Neuronal stem cell (in vitro differentiated cells): Measurements from ENCODE around the gene ABLIM2.
A peak's percentile ranks its signal among the peaks of the same experiment; 100 is the strongest.

Experiments used
- DNase-seq: peaks from one replicate; pipeline ENCODE4 v3.0.0-alpha.2; 2013; ENCODE audit warnings: low spot score
- H2AFZ ChIP-seq: one replicate; pipeline ENCODE4 v1.6.1; 2013; ENCODE audit warnings: mild to moderate bottlenecking, low read length, inconsistent platforms
- H2AK5ac ChIP-seq: 2 replicates; pipeline ENCODE4 v1.6.1; 2013; ENCODE audit warnings: low read depth, mild to moderate bottlenecking, inconsistent platforms, low read length, moderate library complexity, mixed read lengths
- H2BK120ac ChIP-seq: 2 replicates; pipeline ENCODE4 v1.6.1; 2013; ENCODE audit warnings: low read depth, mild to moderate bottlenecking, inconsistent platforms, low read length, moderate library complexity, mixed read lengths
- H2BK12ac ChIP-seq: one replicate; pipeline ENCODE4 v1.6.1; 2013; ENCODE audit warnings: low read length, inconsistent platforms
- H2BK15ac ChIP-seq: 2 replicates; pipeline ENCODE4 v1.6.1; 2013; ENCODE audit warnings: mild to moderate bottlenecking, low read length, inconsistent platforms, mixed read lengths
- H2BK5ac ChIP-seq: one replicate; pipeline ENCODE4 v1.6.1; 2013; ENCODE audit warnings: inconsistent platforms, mild to moderate bottlenecking, low read length, moderate library complexity
- H3K14ac ChIP-seq: one replicate; pipeline ENCODE4 v1.6.1; 2013; ENCODE audit warnings: low read length, inconsistent platforms
- H3K18ac ChIP-seq: 2 replicates; pipeline ENCODE4 v1.6.1; 2013; ENCODE audit warnings: low read length, inconsistent platforms
- H3K23ac ChIP-seq: 2 replicates; pipeline ENCODE4 v1.6.1; 2013; ENCODE audit warnings: low read depth, mild to moderate bottlenecking, mixed read lengths, low read length, inconsistent platforms; ENCODE audit not compliant: poor library complexity
- H3K27ac ChIP-seq: replicated peaks from 3 replicates; pipeline ENCODE4 v1.5.1; 2013; ENCODE audit warnings: low read length, inconsistent platforms
- H3K27me3 ChIP-seq, 3 experiments: 2 replicates each; pipeline ENCODE4 v1.6.1; 2013; ENCODE audit warnings: low read length in 3 of 3, mild to moderate bottlenecking in 2 of 3, inconsistent platforms in 1 of 3, low read depth in 1 of 3, mixed read lengths in 1 of 3, moderate library complexity in 1 of 3; ENCODE audit not compliant: control insufficient read depth in 3 of 3, insufficient read depth in 3 of 3
- H3K36me3 ChIP-seq, 2 donors: replicated peaks in 1 of 2; 2 replicates each; pipeline ENCODE4 v1.6.1; 2013; ENCODE audit warnings: low read length in 2 of 2; ENCODE audit not compliant: control insufficient read depth in 2 of 2, insufficient read depth in 2 of 2
- H3K4ac ChIP-seq: 2 replicates; pipeline ENCODE4 v1.6.1; 2013; ENCODE audit warnings: inconsistent platforms, mild to moderate bottlenecking, low read length, moderate library complexity
- H3K4me1 ChIP-seq, 2 donors: 1 replicate in 1 of 2; 2 replicates in 1 of 2; pipeline ENCODE4 v1.6.1; 2013; ENCODE audit warnings: low read length in 2 of 2, low read depth in 1 of 2; ENCODE audit not compliant: control insufficient read depth in 2 of 2, insufficient read depth in 1 of 2
- H3K4me2 ChIP-seq: one replicate; pipeline ENCODE4 v1.6.1; 2013; ENCODE audit warnings: mild to moderate bottlenecking, low read length, inconsistent platforms; ENCODE audit not compliant: insufficient read depth, poor library complexity, severe bottlenecking
- H3K4me3 ChIP-seq, 2 donors: 2 replicates each; pipeline ENCODE4 v1.5.1; 2013; ENCODE audit warnings: low read length in 2 of 2, mild to moderate bottlenecking in 2 of 2, inconsistent platforms in 1 of 2, moderate library complexity in 1 of 2
- H3K79me1 ChIP-seq: one replicate; pipeline ENCODE4 v1.6.1; 2013; ENCODE audit warnings: low read depth, mild to moderate bottlenecking, inconsistent platforms, low read length, moderate library complexity
- H3K9ac ChIP-seq: one replicate; pipeline ENCODE4 v1.6.1; 2013; ENCODE audit warnings: mild to moderate bottlenecking, low read depth, low read length, inconsistent platforms; ENCODE audit not compliant: poor library complexity
- H3K9me3 ChIP-seq, 2 donors: replicated peaks in 1 of 2; 2 replicates each; pipeline versions ENCODE3 to v1.6.1; 2013; ENCODE audit warnings: low read length in 2 of 2, mild to moderate bottlenecking in 2 of 2, inconsistent platforms in 1 of 2, low read depth in 1 of 2, mixed read lengths in 1 of 2, moderate library complexity in 1 of 2; ENCODE audit not compliant: control insufficient read depth in 2 of 2, insufficient read depth in 1 of 2
- H4K8ac ChIP-seq: one replicate; pipeline ENCODE4 v1.6.1; 2013; ENCODE audit warnings: low read depth, mild to moderate bottlenecking, inconsistent platforms, low read length, moderate library complexity
- H4K91ac ChIP-seq: one replicate; pipeline ENCODE4 v1.6.1; 2013; ENCODE audit warnings: low read length, low read depth, mild to moderate bottlenecking, inconsistent platforms; ENCODE audit not compliant: poor library complexity
- WGBS, 2 donors: extraction: QIAGEN DNeasy Blood & Tissue Kit; methylation state at CpG; one replicate each; pipeline ENCODE4 v1.1.7; 2013; ENCODE audit warnings: missing lambda C conversion rate in 2 of 2, mixed read lengths in 1 of 2; ENCODE audit not compliant: insufficient read length in 2 of 2, insufficient replicate concordance in 1 of 2; ENCODE audit errors: extremely low coverage in 2 of 2; 5-methylcytosine and 5-hydroxymethylcytosine counted together

Gene ABLIM2

GRCh38 chr4:8130346-8131066, 28.1 kb downstream of the ABLIM2 start:
- Histone ChIP-seq H3K9me3 (peaks cover 0 to 2% of the 10 kb centered on the region in 2 donors), H3K18ac (peak overlapping the region; percentile 57), H3K9ac (no peak overlapping the region), H2AFZ (no peak overlapping the region), H3K4me3 (no peak overlapping the region), H3K27me3 (peaks cover 0 to 44% (median 0%) of the 10 kb centered on the region in 3 experiments), H3K14ac (peak overlapping the region; percentile 42), H3K36me3 (no peaks in the 10 kb centered on the region), H3K23ac (peak overlapping the region; percentile 14), H4K91ac (no peak overlapping the region), H4K8ac (no peak overlapping the region), H2BK12ac (no peak overlapping the region), H3K4me2 (no peak overlapping the region), H3K4me1 (peaks cover 8 to 11% of the 10 kb centered on the region in 2 donors), H3K79me1 (no peaks in the 10 kb centered on the region), H2BK5ac (no peak overlapping the region), H3K27ac (no peak overlapping the region), H2AK5ac (peak overlapping the region; percentile 54), H2BK15ac (no peak overlapping the region), H3K4ac (no peak overlapping the region), H2BK120ac (no peak overlapping the region)
- no CpG with 5 or more reads among the region's 18 CpGs for WGBS, 2 donors
- no peak for DNase-seq

GRCh38 chr4:8129785-8130184, 28.8 kb downstream of the ABLIM2 start:
- peak overlapping the region; percentile 29 for H2BK5ac ChIP-seq
- H3K9ac ChIP-seq = no peak overlapping the region
- H2AFZ ChIP-seq = no peak overlapping the region
- no peak overlapping the region for H3K27ac ChIP-seq
- H2AK5ac ChIP-seq = peak overlapping the region; percentile 42
- DNase-seq = no peak
- peaks cover 0 to 51% (median 0%) of the 10 kb centered on the region in 3 experiments for H3K27me3 ChIP-seq
- no peak overlapping the region for H3K14ac ChIP-seq
- no peak overlapping the region for H3K4me3 ChIP-seq
- H3K4me1 ChIP-seq = peaks cover 8% of the 10 kb centered on the region in 2 donors
- no peak overlapping the region for H3K18ac ChIP-seq
- H3K4me2 ChIP-seq = no peak overlapping the region
- no CpG with 5 or more reads among the region's 6 CpGs for WGBS, 2 donors
- no peaks in the 10 kb centered on the region for H3K36me3 ChIP-seq
- H2BK12ac ChIP-seq = no peak overlapping the region
- peaks cover 0 to 2% of the 10 kb centered on the region in 2 donors for H3K9me3 ChIP-seq
- H3K4ac ChIP-seq = no peak overlapping the region
- H3K79me1 ChIP-seq = no peaks in the 10 kb centered on the region
- no peak overlapping the region for H4K91ac ChIP-seq
- no peak overlapping the region for H3K23ac ChIP-seq
- no peak overlapping the region for H4K8ac ChIP-seq
- H2BK15ac ChIP-seq = no peak overlapping the region
- no peak overlapping the region for H2BK120ac ChIP-seq

- H3K9me3 ChIP-seq = peaks cover 0 to 2% of the 10 kb centered on the region in 2 donors
- H3K4me2 ChIP-seq = no peak overlapping the region
- H2BK5ac ChIP-seq = no peak overlapping the region
- H3K4me1 ChIP-seq = peaks cover 6 to 8% of the 10 kb centered on the region in 2 donors
- no peak overlapping the region for H2BK12ac ChIP-seq
- no peak overlapping the region for H3K27ac ChIP-seq
- H3K36me3 ChIP-seq = no peaks in the 10 kb centered on the region
- no peak overlapping the region for H4K91ac ChIP-seq
- no peak overlapping the region for H2AK5ac ChIP-seq
- H2BK120ac ChIP-seq = no peak overlapping the region
- no CpG with 5 or more reads among the region's 11 CpGs for WGBS, 2 donors
- DNase-seq = no peak
- no peak overlapping the region for H4K8ac ChIP-seq
- H3K23ac ChIP-seq = no peak overlapping the region
- H2BK15ac ChIP-seq = no peak overlapping the region
- H3K79me1 ChIP-seq = no peaks in the 10 kb centered on the region
- no peak overlapping the region for H3K4me3 ChIP-seq
- H3K4ac ChIP-seq = no peak overlapping the region
- H2AFZ ChIP-seq = no peak overlapping the region
- peaks cover 0 to 51% (median 0%) of the 10 kb centered on the region in 3 experiments for H3K27me3 ChIP-seq
- no peak overlapping the region for H3K18ac ChIP-seq
- no peak overlapping the region for H3K9ac ChIP-seq
- H3K14ac ChIP-seq = no peak overlapping the region
These were observed 29.5 kb downstream of the ABLIM2 start for GRCh38 chr4:8129136-8129535.

GRCh38 chr4:8128100-8128856, 30.3 kb downstream of the ABLIM2 start:
- H2AFZ ChIP-seq = no peak overlapping the region
- WGBS, 2 donors = no CpG with 5 or more reads among the region's 19 CpGs
- no peak for DNase-seq

More at GRCh38 chr4:8128100-8128856, 30.3 kb downstream of the ABLIM2 start:
- no peak overlapping the region for H2BK5ac ChIP-seq
- H2BK15ac ChIP-seq = no peak overlapping the region
- H2BK120ac ChIP-seq = no peak overlapping the region
- no peak overlapping the region for H3K4me2 ChIP-seq
- no peak overlapping the region for H4K8ac ChIP-seq
- peaks cover 2 to 8% of the 10 kb centered on the region in 2 donors for H3K4me1 ChIP-seq
- no peak overlapping the region for H3K9ac ChIP-seq
- no peak overlapping the region for H3K4ac ChIP-seq
- no peak overlapping the region for H4K91ac ChIP-seq
- no peak overlapping the region for H3K14ac ChIP-seq
- H3K23ac ChIP-seq = no peak overlapping the region
- no peak overlapping the region for H3K18ac ChIP-seq
- peaks cover 0 to 50% (median 0%) of the 10 kb centered on the region in 3 experiments for H3K27me3 ChIP-seq
- H3K36me3 ChIP-seq = no peaks in the 10 kb centered on the region
- H3K79me1 ChIP-seq = no peaks in the 10 kb centered on the region
- H3K27ac ChIP-seq = no peak overlapping the region
- no peak overlapping the region for H3K4me3 ChIP-seq
- H3K9me3 ChIP-seq = no peaks in the 10 kb centered on the region
- peak overlapping the region; percentile 58 for H2AK5ac ChIP-seq
- H2BK12ac ChIP-seq = no peak overlapping the region
